ENCODE measurements around the gene STIP1.

STIP1 gene

GRCh38 chr11:64238076-64238475 is 52.1 kb downstream of the STIP1 start:
- H3K4me3 ChIP-seq (ENCODE audit: low read depth, low read length), result no peak overlapping the region
- TF ChIP-seq, protein P1, sequence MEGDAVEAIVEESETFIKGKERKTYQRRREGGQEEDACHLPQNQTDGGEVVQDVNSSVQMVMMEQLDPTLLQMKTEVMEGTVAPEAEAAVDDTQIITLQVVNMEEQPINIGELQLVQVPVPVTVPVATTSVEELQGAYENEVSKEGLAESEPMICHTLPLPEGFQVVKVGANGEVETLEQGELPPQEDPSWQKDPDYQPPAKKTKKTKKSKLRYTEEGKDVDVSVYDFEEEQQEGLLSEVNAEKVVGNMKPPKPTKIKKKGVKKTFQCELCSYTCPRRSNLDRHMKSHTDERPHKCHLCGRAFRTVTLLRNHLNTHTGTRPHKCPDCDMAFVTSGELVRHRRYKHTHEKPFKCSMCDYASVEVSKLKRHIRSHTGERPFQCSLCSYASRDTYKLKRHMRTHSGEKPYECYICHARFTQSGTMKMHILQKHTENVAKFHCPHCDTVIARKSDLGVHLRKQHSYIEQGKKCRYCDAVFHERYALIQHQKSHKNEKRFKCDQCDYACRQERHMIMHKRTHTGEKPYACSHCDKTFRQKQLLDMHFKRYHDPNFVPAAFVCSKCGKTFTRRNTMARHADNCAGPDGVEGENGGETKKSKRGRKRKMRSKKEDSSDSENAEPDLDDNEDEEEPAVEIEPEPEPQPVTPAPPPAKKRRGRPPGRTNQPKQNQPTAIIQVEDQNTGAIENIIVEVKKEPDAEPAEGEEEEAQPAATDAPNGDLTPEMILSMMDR (IDR thresholded peaks at IDR 0.05; ENCODE audit: low read depth, low read length, missing control alignments), result no peak
- no peak for DNase-seq (ENCODE audit: low read depth)

DNA sequence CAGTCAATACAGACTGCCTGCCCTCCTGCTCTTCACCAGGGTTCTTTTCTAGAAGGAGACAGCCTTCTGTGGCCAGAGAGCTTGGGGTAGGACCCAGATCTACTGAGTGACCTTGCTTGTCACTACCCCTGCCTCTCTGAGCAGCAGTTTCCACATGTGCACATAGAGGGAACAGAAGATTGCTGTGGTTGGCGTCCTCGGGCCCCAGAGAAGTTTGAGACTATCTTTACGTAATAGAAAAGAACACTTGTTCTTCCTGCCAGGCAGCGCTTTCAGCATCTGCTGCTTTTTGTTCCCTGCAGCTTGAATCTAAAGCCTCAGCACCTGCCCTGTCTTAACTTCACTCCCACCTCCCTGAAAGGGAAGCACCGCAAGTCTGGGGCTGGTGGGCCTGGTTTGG is 53.0 kb downstream of the STIP1 start:
- no peak for DNase-seq (ENCODE audit: low read depth)
- TF ChIP-seq, protein P1 (IDR thresholded peaks at IDR 0.05; ENCODE audit: low read depth, low read length, missing control alignments), result no peak
- no peak overlapping the region for H3K4me3 ChIP-seq (ENCODE audit: low read depth, low read length)

GRCh38 chr11:64239662-64240434 is 53.9 kb downstream of the STIP1 start:
- peak overlapping the region; percentile 94 for H3K4me3 ChIP-seq (ENCODE audit: low read depth, low read length)

GRCh38 chr11:64240435-64241240 is 54.7 kb downstream of the STIP1 start, which contains the start of gene FKBP2:
TSS of gene FKBP2 (plus strand) at chr11:64241095. CDS start at chr11:64242388, 1,293 bp downstream.
- peak; percentile 87 for DNase-seq (ENCODE audit: low read depth)
- peak within 1 kb of the TSS; percentile 94 for H3K4me3 ChIP-seq (ENCODE audit: low read depth, low read length)
- TF ChIP-seq, protein P1 (IDR thresholded peaks at IDR 0.05; ENCODE audit: low read depth, low read length, missing control alignments), result no peak

More at GRCh38 chr11:64239662-64240434, 53.9 kb downstream of the STIP1 start:
- DNase-seq (ENCODE audit: low read depth), result peak; percentile 77
- TF ChIP-seq, protein P1 (IDR thresholded peaks at IDR 0.05; ENCODE audit: low read depth, low read length, missing control alignments), result no peak

DNA sequence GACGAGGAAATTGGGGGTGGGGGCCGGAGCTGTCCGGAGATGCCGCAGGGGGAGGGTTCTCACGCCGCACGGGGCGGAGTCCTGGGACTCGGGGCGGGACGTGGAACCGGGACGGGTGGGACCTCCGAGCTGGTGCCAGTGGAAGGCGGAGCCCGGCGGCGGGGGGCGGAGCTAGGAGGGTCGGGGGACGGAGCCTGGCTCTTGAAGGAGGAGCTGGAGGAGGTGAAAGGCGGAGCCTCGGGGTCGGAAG is 55.2 kb downstream of the STIP1 start:
- peak overlapping the region; percentile 94 for H3K4me3 ChIP-seq (ENCODE audit: low read depth, low read length)
- TF ChIP-seq, protein P1 (IDR thresholded peaks at IDR 0.05; ENCODE audit: low read depth, low read length, missing control alignments), result no peak
- DNase-seq (ENCODE audit: low read depth), result no peak

GRCh38 chr11:64241491-64242374 is 55.8 kb downstream of the STIP1 start:
- peak overlapping the region; percentile 94 for H3K4me3 ChIP-seq (ENCODE audit: low read depth, low read length)
- TF ChIP-seq, protein P1 (IDR thresholded peaks at IDR 0.05; ENCODE audit: low read depth, low read length, missing control alignments), result peak; percentile 9
- DNase-seq (ENCODE audit: low read depth), result peak; percentile 92
